Keratinocyte (primary cell): ENCODE measurements around the gene LY6G6C. TPM values are rescaled to one million over a fixed set of nuclear protein-coding genes. Genes with fewer than 3 reads are reported as not detected.

Source experiments
- DNase-seq: peaks from one replicate; pipeline ENCODE4 v3.0.0-alpha.2; 2011; ENCODE audit warnings: low read depth, missing footprints, low spot score
- FAIRE-seq: peaks from 2 replicates; lab custom pipeline; 2011; peaks lifted over from hg19 to GRCh38; lab: Jason Lieb, UNC
- H2AFZ ChIP-seq: 2 replicates; pipeline ENCODE4 v1.6.0; 2012; ENCODE audit warnings: low read length, control low read depth, inconsistent platforms; ENCODE audit not compliant: control insufficient read depth
- H3K27ac ChIP-seq: 2 replicates; pipeline ENCODE4 v1.5.1; 2011; ENCODE audit warnings: low read length; ENCODE audit not compliant: control insufficient read depth, insufficient read depth
- H3K27me3 ChIP-seq: 3 replicates; pipeline ENCODE4 v1.6.0; 2011; ENCODE audit warnings: low read length; ENCODE audit not compliant: control insufficient read depth, insufficient read depth; ENCODE audit errors: extremely low read depth
- H3K36me3 ChIP-seq, 2 experiments: 2 replicates in 1 of 2; 3 replicates in 1 of 2; pipeline ENCODE4 v1.5.1; 2011; ENCODE audit warnings: low read length in 2 of 2, mild to moderate bottlenecking in 1 of 2; ENCODE audit not compliant: control insufficient read depth in 2 of 2, insufficient read depth in 2 of 2; ENCODE audit errors: extremely low read depth in 1 of 2
- H3K4me1 ChIP-seq: 3 replicates; pipeline ENCODE4 v1.5.1; 2011; ENCODE audit warnings: low read length; ENCODE audit not compliant: control insufficient read depth, insufficient read depth; ENCODE audit errors: extremely low read depth
- H3K4me2 ChIP-seq: 3 replicates; pipeline ENCODE4 v1.6.0; 2011; ENCODE audit warnings: low read depth, low read length; ENCODE audit not compliant: control insufficient read depth, insufficient read depth; ENCODE audit errors: extremely low read depth
- H3K4me3 ChIP-seq, 3 experiments: fragments of 200-600 bp in 1 of 3; sonication (generic) in 1 of 3; 2 replicates in 2 of 3; 3 replicates in 1 of 3; pipeline ENCODE4 v1.5.1; 2011 to 2016; ENCODE audit warnings: low read length in 3 of 3, mild to moderate bottlenecking in 3 of 3, control low read depth in 2 of 3, inconsistent platforms in 1 of 3, low read depth in 1 of 3, mixed read lengths in 1 of 3, mixed run types in 1 of 3, moderate library complexity in 1 of 3; ENCODE audit not compliant: control insufficient read depth in 2 of 3, insufficient read depth in 2 of 3; ENCODE audit errors: extremely low read depth in 1 of 3
- H3K79me2 ChIP-seq: 2 replicates; pipeline ENCODE4 v1.6.0; 2012; ENCODE audit warnings: low read length; ENCODE audit not compliant: control insufficient read depth, insufficient read depth
- H3K9ac ChIP-seq: 3 replicates; pipeline ENCODE4 v1.6.0; 2011; ENCODE audit warnings: low read length; ENCODE audit not compliant: control insufficient read depth, insufficient read depth; ENCODE audit errors: extremely low read depth
- H3K9me1 ChIP-seq: 3 replicates; pipeline ENCODE4 v1.6.0; 2011; ENCODE audit warnings: low read length; ENCODE audit not compliant: control insufficient read depth, insufficient read depth; ENCODE audit errors: extremely low read depth
- H3K9me3 ChIP-seq: 2 replicates; pipeline ENCODE4 v1.5.1; 2012; ENCODE audit warnings: low read depth, low read length; ENCODE audit not compliant: control insufficient read depth
- H4K20me1 ChIP-seq: 3 replicates; pipeline ENCODE4 v1.6.0; 2011; ENCODE audit warnings: low read length; ENCODE audit not compliant: control insufficient read depth, insufficient read depth; ENCODE audit errors: extremely low read depth
- CTCF ChIP-seq, 3 experiments: IDR thresholded peaks in 1 of 3; conservative IDR thresholded peaks in 1 of 3; optimal IDR thresholded peaks in 1 of 3; 2 replicates in 2 of 3; 3 replicates in 1 of 3; pipeline versions ENCODE3 to v1.5.1; 2011; ENCODE audit warnings: low read length in 3 of 3, mild to moderate bottlenecking in 3 of 3, moderate library complexity in 2 of 3, control low read depth in 1 of 3, inconsistent platforms in 1 of 3; ENCODE audit not compliant: insufficient read depth in 2 of 3; ENCODE audit errors: extremely low read depth in 1 of 3
- EZH2 ChIP-seq: IDR thresholded peaks from one replicate; pipeline ENCODE4 v1.6.1; 2012; ENCODE audit warnings: inconsistent platforms, mild to moderate bottlenecking, low read length, moderate library complexity
- dilution Hi-C: fragments of 300-500 bp; cut with MboI; formaldehyde crosslinking; loops from one replicate; pipeline ENCODE4 v1.7.0; 2020; ENCODE audit warnings: low sequenced_read_pairs; ENCODE audit not compliant: extremely low pct_ligation_motif_present
- polyA plus RNA-seq, 5 experiments: library from polyadenylated mRNA; depleted of rRNA in 3 of 5; stranded (reverse) in 3 of 5; stranded (forward) in 1 of 5; unstranded in 1 of 5; fragments of >200 nt; gene quantifications; 1 replicate in 1 of 5; 2 replicates in 3 of 5; 3 replicates in 1 of 5; pipeline versions ENCODE4 v1.2.1 to v1.2.3, GENCODE V29; 2011 to 2012; ENCODE audit warnings: missing spikeins in 2 of 5, low read depth in 1 of 5, low replicate concordance in 1 of 5

The LY6G6C gene
- polyA plus RNA-seq, 1 donor (not counting 4 experiments of a cell fraction or from before 2014, with no cell fraction given), result 2.4 TPM

- H3K4me2 ChIP-seq, result no peak overlapping the region
- H3K27me3 ChIP-seq, result no peaks in the 10 kb centered on the region
- H3K9ac ChIP-seq, result no peak overlapping the region
- H4K20me1 ChIP-seq, result no peaks in the 10 kb centered on the region
- dilution Hi-C loops, result no loop called here
- no peak for DNase-seq
- no peak overlapping the region for H3K27ac ChIP-seq
- FAIRE-seq, result no peak
- peaks cover 22 to 46% of the 10 kb centered on the region in 2 experiments for H3K36me3 ChIP-seq
- no peak overlapping the region for H2AFZ ChIP-seq
- no peaks in the 10 kb centered on the region for H3K9me3 ChIP-seq
- no peaks in the 10 kb centered on the region for H3K79me2 ChIP-seq
- TF ChIP-seq CTCF (optimal IDR thresholded peaks at IDR 0.05 in 1 of 3, IDR thresholded peaks at IDR 0.05 in 1 of 3, conservative IDR thresholded peaks at IDR 0.05 in 1 of 3; ENCODE audit: extremely low read depth in 1 of 3, insufficient read depth in 2 of 3, low read length in 3 of 3) (no peak), EZH2 (no peak)
- no peaks in the 10 kb centered on the region for H3K9me1 ChIP-seq
- H3K4me1 ChIP-seq, result no peaks in the 10 kb centered on the region
- no peak overlapping the region for H3K4me3 ChIP-seq
These were observed 30.5 kb downstream of the LY6G6C start for GRCh38 chr6:31691078-31691463.

- no peaks in the 10 kb centered on the region for H3K27me3 ChIP-seq
- dilution Hi-C loops, result no loop called here
- H3K9ac ChIP-seq, result no peak overlapping the region
- no peaks in the 10 kb centered on the region for H3K9me1 ChIP-seq
- H3K9me3 ChIP-seq, result no peaks in the 10 kb centered on the region
- H3K4me1 ChIP-seq, result no peaks in the 10 kb centered on the region
- no peak overlapping the region for H2AFZ ChIP-seq
- FAIRE-seq (no peak), DNase-seq (no peak)
- H4K20me1 ChIP-seq, result no peaks in the 10 kb centered on the region
- no peak overlapping the region for H3K4me3 ChIP-seq
- no peak overlapping the region for H3K27ac ChIP-seq
- H3K79me2 ChIP-seq, result no peaks in the 10 kb centered on the region
- H3K36me3 ChIP-seq, result peaks cover 22 to 46% of the 10 kb centered on the region in 2 experiments
- no peak for TF ChIP-seq CTCF (optimal IDR thresholded peaks at IDR 0.05 in 1 of 3, IDR thresholded peaks at IDR 0.05 in 1 of 3, conservative IDR thresholded peaks at IDR 0.05 in 1 of 3; ENCODE audit: extremely low read depth in 1 of 3, insufficient read depth in 2 of 3, low read length in 3 of 3)
- TF ChIP-seq EZH2, result no peak
- H3K4me2 ChIP-seq, result no peak overlapping the region
These were observed 31.1 kb downstream of the LY6G6C start for GRCh38 chr6:31690231-31691077.
